WERI-Rb-1 (cell line): ENCODE data around the gene CELF2.
A peak's percentile ranks its signal among the peaks of the same experiment; 100 is the strongest.

ENCODE experiments used
- DNase-seq: peaks from one replicate; pipeline ENCODE4 v3.0.0-alpha.2; 2020
- H3K27ac ChIP-seq: fragments of 250-450 bp; sonication (Bioruptor Pico); 2 replicates; pipeline ENCODE4 v1.5.1; 2020; ENCODE audit warnings: mild to moderate bottlenecking, moderate library complexity
- H3K27me3 ChIP-seq: fragments of 250-450 bp; sonication (Bioruptor Pico); 2 replicates; pipeline ENCODE4 v1.5.1; 2021; ENCODE audit warnings: mild to moderate bottlenecking, low read depth, moderate library complexity; ENCODE audit not compliant: insufficient read depth, severe bottlenecking
- H3K36me3 ChIP-seq: fragments of 250-450 bp; sonication (Bioruptor Pico); 2 replicates; pipeline ENCODE4 v1.5.1; 2020; ENCODE audit warnings: mild to moderate bottlenecking, moderate library complexity
- H3K4me3 ChIP-seq: 2 replicates; pipeline ENCODE4 v1.5.1; 2011; ENCODE audit warnings: low read depth, mild to moderate bottlenecking, control low read depth, low read length
- H3K9me3 ChIP-seq: fragments of 250-450 bp; sonication (Bioruptor Pico); 2 replicates; pipeline ENCODE4 v1.5.1; 2021; ENCODE audit warnings: mild to moderate bottlenecking, moderate library complexity; ENCODE audit not compliant: severe bottlenecking
- CTCF ChIP-seq: IDR thresholded peaks from 2 replicates; pipeline ENCODE4 v1.5.1; 2011; ENCODE audit warnings: low read depth, mild to moderate bottlenecking, control low read depth, inconsistent platforms, low read length

The CELF2 gene

DNA sequence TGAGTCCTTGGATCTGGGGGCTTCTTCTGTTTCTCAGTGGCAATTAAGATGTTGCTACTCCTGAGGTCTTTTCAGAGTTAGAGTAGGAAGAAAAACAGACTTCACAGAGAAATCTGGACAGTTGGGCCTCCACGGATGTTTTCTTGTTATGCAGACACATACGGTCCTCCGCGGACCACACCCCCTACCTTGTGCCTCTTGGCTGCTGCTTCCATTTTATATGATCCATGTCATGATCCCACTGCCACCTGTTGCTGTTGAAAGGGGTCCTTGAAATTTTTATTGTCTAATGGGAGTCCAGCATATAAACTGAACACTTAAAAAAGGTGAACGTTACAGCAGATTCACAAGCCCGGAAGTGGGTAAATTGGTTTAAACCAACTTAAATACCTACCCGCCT lies 8.3 kb downstream of the CELF2 start:
- no peak for TF ChIP-seq CTCF
- DNase-seq: no peak
- Histone ChIP-seq H3K27me3 (no peaks in the 10 kb centered on the region), H3K36me3 (no peaks in the 10 kb centered on the region), H3K4me3 (no peak overlapping the region), H3K9me3 (no peaks in the 10 kb centered on the region), H3K27ac (no peak overlapping the region)

DNA sequence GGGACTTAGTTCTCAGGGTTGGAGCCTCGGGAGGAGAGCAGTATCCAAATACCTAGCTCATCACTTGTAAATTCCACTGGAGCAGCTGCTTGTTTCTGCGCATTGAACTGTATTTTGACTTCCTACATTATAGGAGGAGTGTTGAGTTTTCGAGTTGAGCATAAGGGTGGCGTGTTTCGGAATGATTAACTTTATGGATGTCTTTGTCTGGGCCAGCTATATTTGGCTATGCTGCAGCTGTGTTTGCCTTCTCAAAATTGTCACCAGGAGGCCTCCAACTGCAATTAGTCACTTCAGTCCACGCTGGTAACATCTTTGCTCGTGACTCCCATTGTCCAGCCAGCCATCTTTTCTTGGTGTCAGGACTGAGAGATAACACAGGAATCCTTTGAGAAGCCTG lies 9.1 kb downstream of the CELF2 start:
- no peak for DNase-seq
- no peak overlapping the region for H3K27ac ChIP-seq
- no peaks in the 10 kb centered on the region for H3K9me3 ChIP-seq
- H3K27me3 ChIP-seq: no peaks in the 10 kb centered on the region
- H3K36me3 ChIP-seq: no peaks in the 10 kb centered on the region
- TF ChIP-seq CTCF: no peak
- no peak overlapping the region for H3K4me3 ChIP-seq

DNA sequence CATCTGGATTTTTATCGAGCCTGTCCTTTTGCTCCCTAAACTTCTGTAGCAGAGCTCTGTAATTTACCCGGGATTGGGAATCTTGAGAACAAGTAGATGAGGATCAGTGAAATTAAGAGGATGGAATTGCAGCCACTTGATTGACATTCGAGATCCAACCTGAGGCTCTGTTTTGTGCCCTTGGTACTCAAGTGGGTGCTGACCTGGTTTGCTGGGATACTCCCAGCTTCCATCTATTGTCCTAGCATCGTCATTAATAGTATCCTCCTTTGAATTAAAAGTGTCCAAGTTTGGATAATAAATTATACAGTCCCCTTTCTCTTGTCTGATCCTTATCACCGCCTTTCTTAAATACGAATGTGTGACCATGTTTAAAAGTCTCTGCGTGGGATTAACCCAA lies 17.1 kb downstream of the CELF2 start:
- Histone ChIP-seq H3K27ac (no peak overlapping the region), H3K9me3 (no peaks in the 10 kb centered on the region), H3K36me3 (no peaks in the 10 kb centered on the region), H3K27me3 (no peaks in the 10 kb centered on the region), H3K4me3 (no peak overlapping the region)
- no peak for TF ChIP-seq CTCF
- no peak for DNase-seq

GRCh38 chr10:11035301-11035991 lies 17.8 kb downstream of the CELF2 start:
- Histone ChIP-seq H3K27me3 (no peaks in the 10 kb centered on the region), H3K9me3 (no peaks in the 10 kb centered on the region), H3K27ac (no peak overlapping the region), H3K4me3 (no peak overlapping the region), H3K36me3 (no peaks in the 10 kb centered on the region)
- DNase-seq: no peak
- TF ChIP-seq CTCF: no peak

DNA sequence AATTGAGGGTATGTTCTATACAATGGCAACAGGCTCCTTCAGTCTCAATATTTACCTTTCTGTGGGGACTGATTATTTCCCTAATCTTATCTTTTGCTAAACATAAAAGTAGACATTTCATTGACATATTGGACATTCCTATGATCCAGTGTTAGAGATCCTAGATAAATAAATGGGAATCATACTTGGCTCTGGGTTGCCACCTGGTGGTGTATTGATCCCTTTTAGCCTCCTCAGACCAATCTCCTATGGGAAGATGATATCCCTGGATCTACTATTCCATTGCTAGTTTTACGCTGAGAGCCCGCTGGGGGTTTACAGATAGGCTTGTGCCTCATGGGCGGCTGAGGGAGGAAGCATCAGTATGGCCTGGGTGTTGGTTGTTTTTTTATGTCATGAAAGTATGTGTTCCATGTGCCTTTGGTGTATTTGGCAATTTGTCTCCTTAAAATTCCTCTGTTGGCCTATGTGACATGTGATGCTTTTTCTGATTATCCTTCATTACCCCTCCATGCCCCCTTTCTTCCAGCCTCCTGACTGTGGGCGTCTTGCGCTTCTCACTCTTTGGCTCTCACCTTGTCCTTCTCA lies 18.8 kb downstream of the CELF2 start:
- Histone ChIP-seq H3K4me3 (no peak overlapping the region), H3K27ac (no peak overlapping the region), H3K36me3 (no peaks in the 10 kb centered on the region), H3K9me3 (no peaks in the 10 kb centered on the region), H3K27me3 (no peaks in the 10 kb centered on the region)
- DNase-seq: peak; percentile 31
- TF ChIP-seq CTCF: peak; percentile 42; the same call in 1 of the 2 replicates

DNA sequence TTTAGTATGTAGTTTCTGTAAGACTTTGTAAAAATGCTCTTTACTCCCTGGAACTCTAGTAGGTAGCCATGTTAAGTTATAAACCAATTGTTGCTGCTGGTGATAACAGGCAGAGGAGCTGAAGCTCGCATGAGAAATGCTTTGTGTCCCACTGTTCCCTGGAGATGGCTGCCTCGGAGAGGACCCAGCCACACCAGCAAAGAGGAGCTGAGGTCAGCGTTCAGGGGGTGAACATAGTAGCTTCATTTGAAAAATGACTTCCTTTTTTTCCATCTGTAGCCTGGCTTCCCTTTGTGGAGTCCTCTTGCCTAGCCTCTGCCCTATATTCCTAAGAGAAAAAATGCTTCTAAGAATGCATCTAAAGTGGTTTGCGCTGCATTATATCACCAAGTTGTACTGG lies 20.3 kb downstream of the CELF2 start:
- H3K4me3 ChIP-seq: no peak overlapping the region
- H3K27me3 ChIP-seq: no peaks in the 10 kb centered on the region
- H3K36me3 ChIP-seq: no peaks in the 10 kb centered on the region
- DNase-seq: no peak
- no peak for TF ChIP-seq CTCF
- no peaks in the 10 kb centered on the region for H3K9me3 ChIP-seq
- no peak overlapping the region for H3K27ac ChIP-seq
